Panc1 (cell line): ENCODE data around the gene EYA2. TPM values are rescaled to one million over a fixed set of nuclear protein-coding genes. Genes with fewer than 3 reads are reported as not detected.

Source experiments
- ATAC-seq: fragments of 200-7000 bp; cut with Tn5 transposase; 2 replicates; pipeline ENCODE4 v1.9.1; 2020; ENCODE audit warnings: mild to moderate bottlenecking, moderate library complexity
- BruUV-seq: library from RNA; stranded (reverse); fragments of 400-500 nt; replicated peaks from 2 replicates; lab custom pipeline; 2021; lab: Mats Ljungman, UMichigan
- CTCF ChIA-PET: fragments of 300-600 bp; sonication (Branson Sonifier 250); formaldehyde crosslinking; loops from one replicate; lab custom pipeline; 2022; ENCODE audit warnings: antibody characterized with exemption; lab: Charles Lee
- POLR2A ChIA-PET: fragments of 300-600 bp; sonication (Branson Sonifier 250); formaldehyde crosslinking; loops from one replicate; lab custom pipeline; 2022; ENCODE audit warnings: antibody characterized with exemption; lab: Charles Lee
- DNase-seq: peaks from one replicate; pipeline ENCODE4 v3.0.0-alpha.2; 2010; ENCODE audit warnings: low read depth, low spot score
- H3K27ac ChIP-seq: 2 replicates; pipeline ENCODE4 v1.5.1; 2011; ENCODE audit warnings: mild to moderate bottlenecking, low read length, inconsistent platforms
- H3K27me3 ChIP-seq: fragments of 200-500 bp; sonication (Bioruptor generic); 2 replicates; pipeline ENCODE4 v1.6.0; 2014; ENCODE audit warnings: low read length, inconsistent platforms; ENCODE audit not compliant: control insufficient read depth, insufficient read depth
- H3K36me3 ChIP-seq: fragments of 200-500 bp; sonication (Bioruptor generic); 2 replicates; pipeline ENCODE4 v1.5.1; 2014; ENCODE audit warnings: inconsistent platforms, mild to moderate bottlenecking, low read length, moderate library complexity; ENCODE audit not compliant: control insufficient read depth, insufficient read depth
- H3K4me1 ChIP-seq: 2 replicates; pipeline ENCODE4 v1.5.1; 2011; ENCODE audit warnings: inconsistent platforms, mild to moderate bottlenecking, low read length, moderate library complexity; ENCODE audit not compliant: control insufficient read depth, insufficient read depth
- H3K4me3 ChIP-seq, 2 experiments: 2 replicates each; pipeline ENCODE4 v1.5.1; 2011 to 2012; ENCODE audit warnings: low read depth in 2 of 2, low read length in 2 of 2, mild to moderate bottlenecking in 2 of 2, inconsistent platforms in 1 of 2, moderate library complexity in 1 of 2
- H3K9me3 ChIP-seq: fragments of 200-500 bp; sonication (Bioruptor generic); 2 replicates; pipeline ENCODE4 v1.5.1; 2014; ENCODE audit warnings: low read depth, mild to moderate bottlenecking, inconsistent platforms, low read length, moderate library complexity; ENCODE audit not compliant: control insufficient read depth, insufficient read depth
- POLR2AphosphoS5 ChIP-seq: IDR thresholded peaks from 2 replicates; pipeline ENCODE4 v1.6.1; 2012; ENCODE audit warnings: mild to moderate bottlenecking, low read depth, low read length, moderate library complexity
- SIN3A ChIP-seq: IDR thresholded peaks from 2 replicates; pipeline ENCODE4 v1.6.1; 2012; ENCODE audit warnings: low read depth, mild to moderate bottlenecking, low read length, moderate library complexity, borderline replicate concordance; ENCODE audit not compliant: insufficient read depth
- TCF7L2 ChIP-seq: IDR thresholded peaks from 2 replicates; pipeline ENCODE4 v1.6.1; 2011; ENCODE audit warnings: mild to moderate bottlenecking, low read depth, low read length, inconsistent platforms
- in situ Hi-C: cut with HindIII; loops from 2 replicates; pipeline ENCODE4 v1.10.0; 2016; ENCODE audit warnings: low sequenced_read_pairs, low pct_unique_long_range_greater_than_20kb
- intact Hi-C: fragments of 100-400 bp; cut with micrococcal nuclease; formaldehyde crosslinking; loops from one replicate; pipeline ENCODE4 v1.10.0; 2022; ENCODE audit not compliant: unreplicated experiment
- total RNA-seq: library from RNA; stranded (reverse); gene quantifications from one replicate; pipeline ENCODE4 v1.2.1, GENCODE V29; 2021; ENCODE audit not compliant: unreplicated experiment
- TF ChIP-seq, protein P1 (sequence below), 2 experiments: IDR thresholded peaks; 2 replicates each; pipeline ENCODE4 v1.6.1; 2011 to 2012; ENCODE audit warnings: low read depth in 2 of 2, control low read depth in 1 of 2, low read length in 1 of 2, mild to moderate bottlenecking in 1 of 2, moderate library complexity in 1 of 2; ENCODE audit not compliant: insufficient read depth in 1 of 2
- TF ChIP-seq, protein P2 (sequence below): fragments of 450-650 bp; IDR thresholded peaks from 2 replicates; pipeline ENCODE4 v1.5.1; 2017; ENCODE audit warnings: mild to moderate bottlenecking

Gene EYA2
- total RNA-seq, 1 experiment from 2014 or later, result 1.9 TPM

DNA sequence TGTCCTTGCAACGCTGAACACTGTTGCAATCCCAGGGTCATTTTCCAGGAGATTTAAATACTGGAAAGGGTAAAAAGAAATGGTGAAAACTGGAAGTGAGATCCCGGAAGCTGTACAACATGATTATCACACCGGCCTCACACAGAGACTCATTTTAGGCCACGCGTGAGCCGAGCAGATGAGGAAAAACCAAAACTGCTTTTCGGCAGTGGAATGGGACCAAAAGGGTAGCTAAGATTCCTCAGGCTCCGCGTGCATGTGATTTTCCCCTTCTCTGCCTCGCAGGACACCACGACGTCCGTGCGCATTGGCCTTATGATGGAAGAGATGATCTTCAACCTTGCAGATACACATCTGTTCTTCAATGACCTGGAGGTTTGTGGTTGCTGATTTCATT lies 248.1 kb downstream of the EYA2 start:
- TF ChIP-seq, protein P1, sequence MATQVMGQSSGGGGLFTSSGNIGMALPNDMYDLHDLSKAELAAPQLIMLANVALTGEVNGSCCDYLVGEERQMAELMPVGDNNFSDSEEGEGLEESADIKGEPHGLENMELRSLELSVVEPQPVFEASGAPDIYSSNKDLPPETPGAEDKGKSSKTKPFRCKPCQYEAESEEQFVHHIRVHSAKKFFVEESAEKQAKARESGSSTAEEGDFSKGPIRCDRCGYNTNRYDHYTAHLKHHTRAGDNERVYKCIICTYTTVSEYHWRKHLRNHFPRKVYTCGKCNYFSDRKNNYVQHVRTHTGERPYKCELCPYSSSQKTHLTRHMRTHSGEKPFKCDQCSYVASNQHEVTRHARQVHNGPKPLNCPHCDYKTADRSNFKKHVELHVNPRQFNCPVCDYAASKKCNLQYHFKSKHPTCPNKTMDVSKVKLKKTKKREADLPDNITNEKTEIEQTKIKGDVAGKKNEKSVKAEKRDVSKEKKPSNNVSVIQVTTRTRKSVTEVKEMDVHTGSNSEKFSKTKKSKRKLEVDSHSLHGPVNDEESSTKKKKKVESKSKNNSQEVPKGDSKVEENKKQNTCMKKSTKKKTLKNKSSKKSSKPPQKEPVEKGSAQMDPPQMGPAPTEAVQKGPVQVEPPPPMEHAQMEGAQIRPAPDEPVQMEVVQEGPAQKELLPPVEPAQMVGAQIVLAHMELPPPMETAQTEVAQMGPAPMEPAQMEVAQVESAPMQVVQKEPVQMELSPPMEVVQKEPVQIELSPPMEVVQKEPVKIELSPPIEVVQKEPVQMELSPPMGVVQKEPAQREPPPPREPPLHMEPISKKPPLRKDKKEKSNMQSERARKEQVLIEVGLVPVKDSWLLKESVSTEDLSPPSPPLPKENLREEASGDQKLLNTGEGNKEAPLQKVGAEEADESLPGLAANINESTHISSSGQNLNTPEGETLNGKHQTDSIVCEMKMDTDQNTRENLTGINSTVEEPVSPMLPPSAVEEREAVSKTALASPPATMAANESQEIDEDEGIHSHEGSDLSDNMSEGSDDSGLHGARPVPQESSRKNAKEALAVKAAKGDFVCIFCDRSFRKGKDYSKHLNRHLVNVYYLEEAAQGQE (IDR thresholded peaks at IDR 0.05; ENCODE audit: insufficient read depth in 1 of 2, low read depth in 2 of 2, low read length in 1 of 2), result no peak
- TF ChIP-seq POLR2AphosphoS5 (no peak), SIN3A (no peak)
- DNase-seq (no peak), ATAC-seq (no peak)
- Histone ChIP-seq H3K9me3 (peaks cover 4% of the 10 kb centered on the region; the same call in 1 of the 2 replicates), H3K36me3 (no peaks in the 10 kb centered on the region), H3K27ac (no peak overlapping the region), H3K4me3 (no peak overlapping the region), H3K4me1 (no peaks in the 10 kb centered on the region), H3K27me3 (no peaks in the 10 kb centered on the region)
- intact Hi-C loops (no loop called here), in situ Hi-C loops (no loop called here)
- POLR2A ChIA-PET, result no interaction called here
- CTCF ChIA-PET, result no interaction called here
- no TSS peak for BruUV-seq

DNA sequence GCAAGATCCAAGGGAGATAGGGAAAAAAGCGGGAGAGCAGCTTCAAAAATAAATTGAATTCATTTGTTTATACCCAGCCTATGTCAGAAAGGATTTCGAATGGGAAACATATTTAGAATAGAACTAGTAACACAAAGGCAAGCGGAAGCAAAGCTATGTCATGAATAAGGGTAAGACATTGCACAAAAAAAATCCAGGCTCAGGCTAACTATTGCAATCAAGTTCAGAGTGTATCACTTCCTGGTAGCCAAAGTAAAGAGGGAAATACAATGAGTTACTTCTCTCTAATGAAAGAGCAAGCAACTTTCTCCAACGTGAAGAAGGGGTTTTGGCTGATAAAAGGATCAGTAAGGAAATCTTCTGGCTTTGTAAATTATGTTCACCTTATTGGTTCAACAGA lies 249.0 kb downstream of the EYA2 start:
- no peaks in the 10 kb centered on the region for H3K4me1 ChIP-seq
- ATAC-seq (no peak), DNase-seq (no peak)
- intact Hi-C loops, result no loop called here
- peaks cover 4% of the 10 kb centered on the region; the same call in 1 of the 2 replicates for H3K9me3 ChIP-seq
- TF ChIP-seq POLR2AphosphoS5 (no peak), TCF7L2 (no peak), SIN3A (no peak)
- TF ChIP-seq, protein P1 (IDR thresholded peaks at IDR 0.05; ENCODE audit: insufficient read depth in 1 of 2, low read depth in 2 of 2, low read length in 1 of 2), result no peak
- TF ChIP-seq, protein P2, sequence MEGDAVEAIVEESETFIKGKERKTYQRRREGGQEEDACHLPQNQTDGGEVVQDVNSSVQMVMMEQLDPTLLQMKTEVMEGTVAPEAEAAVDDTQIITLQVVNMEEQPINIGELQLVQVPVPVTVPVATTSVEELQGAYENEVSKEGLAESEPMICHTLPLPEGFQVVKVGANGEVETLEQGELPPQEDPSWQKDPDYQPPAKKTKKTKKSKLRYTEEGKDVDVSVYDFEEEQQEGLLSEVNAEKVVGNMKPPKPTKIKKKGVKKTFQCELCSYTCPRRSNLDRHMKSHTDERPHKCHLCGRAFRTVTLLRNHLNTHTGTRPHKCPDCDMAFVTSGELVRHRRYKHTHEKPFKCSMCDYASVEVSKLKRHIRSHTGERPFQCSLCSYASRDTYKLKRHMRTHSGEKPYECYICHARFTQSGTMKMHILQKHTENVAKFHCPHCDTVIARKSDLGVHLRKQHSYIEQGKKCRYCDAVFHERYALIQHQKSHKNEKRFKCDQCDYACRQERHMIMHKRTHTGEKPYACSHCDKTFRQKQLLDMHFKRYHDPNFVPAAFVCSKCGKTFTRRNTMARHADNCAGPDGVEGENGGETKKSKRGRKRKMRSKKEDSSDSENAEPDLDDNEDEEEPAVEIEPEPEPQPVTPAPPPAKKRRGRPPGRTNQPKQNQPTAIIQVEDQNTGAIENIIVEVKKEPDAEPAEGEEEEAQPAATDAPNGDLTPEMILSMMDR, result no peak
- in situ Hi-C loops, result no loop called here
- H3K4me3 ChIP-seq, result no peak overlapping the region
- no peak overlapping the region for H3K27ac ChIP-seq
- POLR2A ChIA-PET, result no interaction called here
- no peaks in the 10 kb centered on the region for H3K36me3 ChIP-seq
- CTCF ChIA-PET, result no interaction called here
- H3K27me3 ChIP-seq, result no peaks in the 10 kb centered on the region
- BruUV-seq, result no TSS peak
